LoVo (cell line): ENCODE data around the gene SPEG.
"Not testable (repeated sequence)": the region's sequence is repeated elsewhere in the genome, so short reads cannot be mapped to it uniquely, and the experiment has no call there.

Source experiments
- DNase-seq: peaks from one replicate; pipeline ENCODE4 v3.0.0-alpha.2; 2016; ENCODE audit warnings: low spot score

The SPEG gene

DNA sequence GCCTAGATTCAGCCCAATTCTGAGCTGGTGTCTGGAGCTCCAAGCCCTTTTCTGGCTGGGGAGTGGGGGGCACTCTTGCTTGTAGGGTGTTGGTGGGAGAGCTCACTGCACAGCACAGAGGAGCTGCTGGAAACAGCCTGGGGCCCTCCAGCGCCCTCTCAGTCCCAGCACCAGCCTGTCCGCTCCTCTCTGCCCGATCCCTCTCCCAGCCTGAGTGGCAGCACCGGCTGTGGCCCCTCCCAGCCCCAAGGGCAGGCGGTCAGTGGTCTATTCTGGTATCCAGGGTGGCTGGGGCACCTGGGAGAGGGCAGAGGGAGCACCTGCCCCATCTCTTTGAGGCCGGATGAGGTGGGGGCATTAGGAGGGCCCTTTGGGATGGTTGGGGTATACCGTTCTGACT lies 29.7 kb upstream of the SPEG start:
- no peak for DNase-seq

DNA sequence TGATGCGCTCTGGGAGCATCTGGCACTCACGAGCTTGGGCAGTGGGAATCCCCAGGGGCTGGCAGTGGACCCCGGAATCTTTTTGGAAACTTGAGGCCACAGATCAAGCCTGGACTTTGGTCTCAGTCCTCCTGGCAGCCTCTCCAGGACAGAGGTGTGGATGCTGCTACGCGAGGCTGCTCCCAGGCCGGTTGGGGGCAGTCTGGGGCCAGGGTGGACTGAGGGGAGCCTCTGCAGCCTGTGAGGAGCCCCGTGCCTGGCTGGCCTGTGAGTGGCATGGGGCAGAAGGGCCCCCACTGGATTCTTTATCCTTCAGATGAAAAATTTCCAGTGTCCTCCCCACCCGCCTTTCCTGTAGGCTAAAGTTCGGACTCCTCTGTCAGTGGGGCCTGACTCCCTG lies 29.2 kb upstream of the SPEG start:
- no peak for DNase-seq

- no peak for DNase-seq
Observed at GRCh38 chr2:219405958-219406860, 28.4 kb upstream of the SPEG start.

GRCh38 chr2:219406861-219407230 lies 27.8 kb upstream of the SPEG start:
- DNase-seq, result no peak

DNA sequence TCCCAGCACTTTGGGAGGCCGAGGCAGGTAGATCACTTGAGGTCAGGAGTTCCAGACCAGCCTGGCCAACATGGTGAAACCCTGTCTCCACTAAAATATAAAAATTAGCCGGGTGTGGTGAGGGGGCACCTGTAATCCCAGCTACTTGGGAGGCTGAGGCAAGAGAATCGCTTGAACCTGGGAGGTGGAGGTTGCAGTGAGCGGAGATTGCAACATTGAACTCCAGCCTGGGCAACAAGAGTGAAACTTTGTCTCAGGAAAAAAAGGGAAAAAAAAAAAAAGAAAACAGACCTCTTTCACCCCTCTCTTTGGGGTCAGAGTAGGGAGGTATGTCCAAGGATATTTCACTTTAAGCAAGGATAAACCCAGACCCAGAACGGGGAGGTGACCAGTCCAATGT lies 27.3 kb upstream of the SPEG start:
- not testable (repeated sequence) for DNase-seq

DNA sequence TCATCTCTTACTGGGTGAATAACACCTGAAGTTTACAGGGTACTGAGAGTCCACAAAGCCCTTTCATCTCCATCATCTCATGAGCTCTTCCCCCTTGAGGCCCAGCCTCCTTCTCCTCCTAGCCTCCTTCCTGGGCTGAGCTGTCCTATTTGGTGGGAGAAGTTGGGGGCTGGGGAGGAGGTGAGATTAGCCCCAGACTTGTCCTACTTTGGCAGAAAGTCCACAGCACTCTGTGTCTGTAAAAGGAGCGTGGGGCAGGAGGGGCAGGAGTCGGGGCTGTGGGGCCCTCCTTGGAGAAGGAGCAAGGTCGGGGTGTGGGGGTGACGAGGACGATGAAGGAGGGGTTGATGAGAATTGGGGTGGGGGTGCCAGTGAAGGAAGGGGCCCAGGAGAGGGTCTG lies 26.4 kb upstream of the SPEG start:
- DNase-seq, result no peak

DNA sequence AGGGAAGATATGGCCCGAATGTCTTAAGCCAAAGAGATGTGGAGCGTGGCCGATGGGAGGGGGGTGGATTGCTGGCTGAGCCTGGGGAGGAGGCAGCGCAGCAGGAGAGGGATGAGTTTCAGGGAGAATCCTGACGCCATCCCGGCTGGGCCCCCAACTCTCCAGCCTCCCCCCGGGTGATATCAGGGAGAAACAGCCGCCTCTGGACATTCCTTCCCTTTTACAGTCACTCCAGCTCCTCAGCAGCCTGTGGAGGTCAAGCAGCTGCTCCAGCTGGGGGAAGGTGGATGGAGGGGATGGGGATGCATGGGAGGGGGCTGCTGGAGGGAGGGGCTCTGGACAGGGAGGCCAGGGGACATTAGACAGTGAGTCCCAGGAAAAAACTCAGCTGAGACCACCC lies 26.0 kb upstream of the SPEG start:
- DNase-seq, result no peak

GRCh38 chr2:219409619-219410018 lies 25.0 kb upstream of the SPEG start:
- DNase-seq, result no peak

DNA sequence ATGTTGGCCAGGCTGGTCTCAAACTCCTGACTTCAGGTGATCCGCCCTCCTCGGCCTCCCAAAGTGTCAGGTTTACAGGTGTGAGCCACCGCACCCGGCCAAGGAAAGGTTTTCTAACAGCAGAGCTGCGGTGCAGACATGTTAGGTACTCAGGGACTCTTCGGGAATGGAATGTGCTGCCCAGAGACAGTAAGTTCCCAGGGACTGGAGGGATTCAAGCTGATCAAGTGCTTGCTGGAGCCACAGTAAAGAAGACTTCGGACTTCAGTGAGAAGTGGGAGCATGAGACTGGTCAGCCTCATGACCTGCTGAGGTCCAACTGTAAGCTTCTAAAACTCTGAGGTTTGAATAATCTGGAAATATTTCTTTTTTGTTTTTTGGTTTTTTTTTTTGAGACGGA lies 24.3 kb upstream of the SPEG start:
- DNase-seq, result no peak

- DNase-seq, result no peak
Observed at GRCh38 chr2:219414857-219415256, 19.8 kb upstream of the SPEG start.

DNA sequence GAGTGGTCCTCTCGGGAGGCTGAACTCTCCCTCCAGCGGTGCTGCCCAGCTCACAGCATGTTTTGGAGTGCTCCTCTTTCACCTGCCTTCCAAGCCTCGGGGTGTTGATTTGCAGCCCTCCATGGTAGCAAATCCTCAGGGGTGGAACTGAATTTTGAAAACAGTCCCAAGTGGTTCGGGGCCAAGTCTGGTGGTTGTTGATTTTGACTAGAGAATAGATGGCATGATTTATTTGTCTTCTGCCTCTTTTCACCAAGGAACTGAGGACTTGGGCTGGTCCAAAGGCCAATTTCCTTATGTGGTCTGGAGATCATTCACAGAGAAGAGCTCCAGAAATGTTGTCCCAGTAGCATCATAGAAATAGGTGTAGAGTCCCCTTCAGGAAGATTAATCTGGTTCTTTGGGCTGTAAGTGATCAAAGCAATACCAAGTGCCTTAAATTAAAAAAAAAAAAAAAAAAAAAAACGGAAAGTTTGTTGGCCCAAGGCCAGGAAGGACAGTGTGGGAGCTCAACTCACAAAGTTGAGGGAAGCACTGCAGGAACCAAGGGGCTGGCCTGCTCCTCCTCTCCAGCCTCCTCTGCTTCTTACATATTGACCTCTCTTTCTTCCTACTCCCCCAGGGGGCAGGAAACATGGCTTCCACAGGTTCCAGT lies 18.9 kb upstream of the SPEG start:
- DNase-seq, result no peak

- no peak for DNase-seq
Observed at GRCh38 chr2:219416235-219416602, 18.4 kb upstream of the SPEG start.

GRCh38 chr2:219416938-219417337 lies 17.7 kb upstream of the SPEG start:
- no peak for DNase-seq

- no peak for DNase-seq
Observed at GRCh38 chr2:219417374-219417773, 17.3 kb upstream of the SPEG start.

DNA sequence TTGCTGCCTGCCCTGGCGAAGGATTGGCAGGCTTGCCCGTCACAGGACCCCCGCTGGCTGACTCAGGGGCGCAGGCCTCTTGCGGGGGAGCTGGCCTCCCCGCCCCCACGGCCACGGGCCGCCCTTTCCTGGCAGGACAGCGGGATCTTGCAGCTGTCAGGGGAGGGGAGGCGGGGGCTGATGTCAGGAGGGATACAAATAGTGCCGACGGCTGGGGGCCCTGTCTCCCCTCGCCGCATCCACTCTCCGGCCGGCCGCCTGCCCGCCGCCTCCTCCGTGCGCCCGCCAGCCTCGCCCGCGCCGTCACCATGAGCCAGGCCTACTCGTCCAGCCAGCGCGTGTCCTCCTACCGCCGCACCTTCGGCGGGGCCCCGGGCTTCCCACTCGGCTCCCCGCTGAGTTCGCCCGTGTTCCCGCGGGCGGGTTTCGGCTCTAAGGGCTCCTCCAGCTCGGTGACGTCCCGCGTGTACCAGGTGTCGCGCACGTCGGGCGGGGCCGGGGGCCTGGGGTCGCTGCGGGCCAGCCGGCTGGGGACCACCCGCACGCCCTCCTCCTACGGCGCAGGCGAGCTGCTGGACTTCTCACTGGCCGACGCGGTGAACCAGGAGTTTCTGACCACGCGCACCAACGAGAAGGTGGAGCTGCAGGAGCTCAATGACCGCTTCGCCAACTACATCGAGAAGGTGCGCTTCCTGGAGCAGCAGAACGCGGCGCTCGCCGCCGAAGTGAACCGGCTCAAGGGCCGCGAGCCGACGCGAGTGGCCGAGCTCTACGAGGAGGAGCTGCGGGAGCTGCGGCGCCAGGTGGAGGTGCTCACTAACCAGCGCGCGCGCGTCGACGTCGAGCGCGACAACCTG lies 16.3 kb upstream of the SPEG start, which contains the start of gene DES:
DES (plus strand) TSS at position 223 of the 857 bp plus-strand sequence; CDS start at position 309, 86 bp downstream.
- DNase-seq, result no peak

DNA sequence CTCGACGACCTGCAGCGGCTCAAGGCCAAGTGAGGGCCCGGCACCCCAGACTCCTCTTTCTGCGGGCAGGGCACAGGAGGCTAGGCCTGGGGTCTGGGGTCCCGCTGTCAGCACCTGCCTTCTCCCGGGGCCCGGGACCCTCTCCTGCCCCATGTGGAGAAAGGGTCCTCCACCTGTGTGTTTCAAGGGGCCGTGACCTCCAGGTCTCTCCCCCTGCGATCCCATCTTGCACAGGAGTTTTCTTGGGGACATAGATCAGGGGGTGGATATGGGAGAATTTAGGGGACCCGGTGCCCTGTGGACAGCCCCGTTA lies 15.7 kb upstream of the SPEG start:
- DNase-seq, result no peak

- DNase-seq, result no peak
Observed at GRCh38 chr2:219419331-219420197, 15.1 kb upstream of the SPEG start.

DNA sequence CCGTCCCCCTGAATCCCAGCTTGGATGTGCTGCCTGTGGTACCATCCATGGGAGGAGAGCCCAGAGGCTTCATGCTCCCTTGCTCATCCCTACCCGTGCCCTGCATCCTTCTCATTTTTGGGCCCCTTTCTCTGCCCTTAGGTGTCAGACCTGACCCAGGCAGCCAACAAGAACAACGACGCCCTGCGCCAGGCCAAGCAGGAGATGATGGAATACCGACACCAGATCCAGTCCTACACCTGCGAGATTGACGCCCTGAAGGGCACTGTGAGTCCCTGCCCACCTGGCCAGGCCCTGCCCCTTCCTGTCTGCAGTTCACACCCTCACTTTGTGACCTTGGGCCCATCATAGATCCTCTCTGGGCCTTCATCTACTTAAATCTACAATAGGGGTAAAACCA lies 14.0 kb upstream of the SPEG start:
- no peak for DNase-seq

- no peak for DNase-seq
Observed at GRCh38 chr2:219421323-219421722, 13.3 kb upstream of the SPEG start.

DNA sequence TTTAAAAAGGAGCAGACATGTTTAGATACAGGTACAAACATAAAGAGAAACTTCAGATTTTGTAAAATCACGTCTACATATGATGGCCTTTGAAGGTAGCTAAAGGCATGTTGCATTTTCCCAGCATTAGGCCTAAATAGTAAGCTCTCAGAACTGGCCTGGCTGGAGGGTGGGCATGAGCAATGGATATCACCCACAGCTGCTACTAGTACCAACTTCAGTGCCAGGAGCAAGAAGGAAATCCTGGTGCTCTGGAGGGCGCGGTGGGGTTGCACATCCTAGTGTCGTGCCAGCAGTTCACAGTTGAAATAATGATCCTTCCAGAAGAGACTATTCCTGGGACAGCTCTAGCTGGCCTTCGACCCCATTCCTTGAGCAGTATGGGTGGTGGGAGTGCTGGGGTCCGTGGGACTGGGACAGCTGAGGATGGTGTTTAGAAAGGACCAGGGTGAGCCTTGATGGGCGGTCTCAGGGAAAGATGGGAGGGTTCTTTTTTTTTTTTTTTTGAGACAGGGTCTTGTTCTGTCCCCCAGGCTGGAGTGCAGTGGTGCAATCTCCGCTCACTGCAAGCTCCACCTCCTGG lies 11.6 kb upstream of the SPEG start:
- DNase-seq, result no peak

DNA sequence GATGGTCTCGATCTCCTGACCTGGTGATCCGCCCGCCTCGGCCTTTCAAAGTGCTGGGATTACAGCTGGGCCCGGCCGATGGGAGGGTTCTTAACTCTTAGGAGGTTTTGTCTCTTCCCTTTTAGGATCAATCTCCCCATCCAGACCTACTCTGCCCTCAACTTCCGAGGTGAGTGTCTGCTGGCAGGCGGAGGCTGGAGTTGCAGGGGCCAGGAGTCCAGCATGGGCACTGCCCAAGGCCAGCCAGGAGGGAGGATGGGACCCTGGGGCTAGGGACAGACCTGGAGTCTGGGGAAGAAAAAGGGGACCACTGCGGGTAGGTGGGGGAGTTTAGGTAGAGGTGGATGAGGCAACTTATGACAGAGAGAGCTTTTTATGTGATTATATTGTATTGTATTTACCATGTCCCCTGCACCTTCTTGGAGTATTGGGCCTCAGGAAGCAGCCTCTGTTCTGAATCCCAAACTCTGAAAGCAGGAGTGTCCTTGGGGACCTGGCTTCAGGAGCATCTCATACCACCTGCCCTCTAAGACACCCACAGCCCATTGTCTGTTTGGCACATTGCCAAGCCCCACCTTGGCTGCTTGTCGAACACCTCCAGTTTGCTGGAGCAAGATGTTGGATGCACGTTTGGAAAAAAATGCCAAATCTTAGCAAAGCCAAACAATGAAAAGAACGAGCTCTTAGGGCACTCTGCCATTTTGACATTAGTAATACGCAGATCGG lies 10.8 kb upstream of the SPEG start:
- no peak for DNase-seq
